ENCODE results near the gene DMXL2.

Gene DMXL2

GRCh38 chr15:51493892-51494291 lies 128.7 kb downstream of the DMXL2 start:
- Mint-ChIP-seq H3K27ac (ENCODE audit: low read depth) (no peak overlapping the region), H3K4me1 (no peaks in the 10 kb centered on the region), H3K4me3 (no peak overlapping the region), H3K36me3 (ENCODE audit: insufficient read depth) (peaks cover under 1% of the 10 kb centered on the region), H3K27me3 (no peaks in the 10 kb centered on the region), H3K9me3 (no peaks in the 10 kb centered on the region)
- ATAC-seq (replicated peaks; ENCODE audit: extremely low read depth, poor library complexity, severe bottlenecking) (no peak), DNase-seq (ENCODE audit: low spot score in 2 of 2) (no peak)

GRCh38 chr15:51492528-51492927 lies 130.0 kb downstream of the DMXL2 start:
- H3K4me1 Mint-ChIP-seq: no peaks in the 10 kb centered on the region
- no peak overlapping the region for H3K4me3 Mint-ChIP-seq
- peaks cover 1% of the 10 kb centered on the region for H3K36me3 Mint-ChIP-seq (ENCODE audit: insufficient read depth)
- DNase-seq (ENCODE audit: low spot score in 2 of 2) (no peak), ATAC-seq (replicated peaks; ENCODE audit: extremely low read depth, poor library complexity, severe bottlenecking) (no peak)
- no peaks in the 10 kb centered on the region for H3K27me3 Mint-ChIP-seq
- H3K27ac Mint-ChIP-seq (ENCODE audit: low read depth): no peak overlapping the region
- no peaks in the 10 kb centered on the region for H3K9me3 Mint-ChIP-seq

- Mint-ChIP-seq H3K27me3 (no peaks in the 10 kb centered on the region), H3K4me3 (no peak overlapping the region), H3K27ac (ENCODE audit: low read depth) (no peak overlapping the region), H3K9me3 (no peaks in the 10 kb centered on the region), H3K36me3 (ENCODE audit: insufficient read depth) (peaks cover 1% of the 10 kb centered on the region), H3K4me1 (no peaks in the 10 kb centered on the region)
- ATAC-seq (replicated peaks; ENCODE audit: extremely low read depth, poor library complexity, severe bottlenecking) (no peak), DNase-seq (ENCODE audit: low spot score in 2 of 2) (no peak)
Observed at GRCh38 chr15:51491941-51492340, 130.6 kb downstream of the DMXL2 start.

- DNase-seq (ENCODE audit: low spot score in 2 of 2): no peak
- Mint-ChIP-seq H3K9me3 (peaks cover 15% of the 10 kb centered on the region), H3K27ac (ENCODE audit: low read depth) (peak overlapping the region; percentile 33), H3K27me3 (no peaks in the 10 kb centered on the region), H3K4me1 (no peaks in the 10 kb centered on the region), H3K36me3 (ENCODE audit: insufficient read depth) (peaks cover 6% of the 10 kb centered on the region), H3K4me3 (no peak overlapping the region)
- no peak for ATAC-seq (replicated peaks; ENCODE audit: extremely low read depth, poor library complexity, severe bottlenecking)
Observed at GRCh38 chr15:51484781-51485180, 137.8 kb downstream of the DMXL2 start.

- Mint-ChIP-seq H3K4me3 (no peak overlapping the region), H3K36me3 (ENCODE audit: insufficient read depth) (peaks cover 8% of the 10 kb centered on the region), H3K27ac (ENCODE audit: low read depth) (no peak overlapping the region), H3K4me1 (no peaks in the 10 kb centered on the region), H3K27me3 (no peaks in the 10 kb centered on the region), H3K9me3 (peaks cover 15% of the 10 kb centered on the region)
- DNase-seq (ENCODE audit: low spot score in 2 of 2) (no peak), ATAC-seq (replicated peaks; ENCODE audit: extremely low read depth, poor library complexity, severe bottlenecking) (no peak)
Observed at GRCh38 chr15:51483985-51484384, 138.6 kb downstream of the DMXL2 start.

- Mint-ChIP-seq H3K4me1 (no peaks in the 10 kb centered on the region), H3K27me3 (no peaks in the 10 kb centered on the region), H3K27ac (ENCODE audit: low read depth) (no peak overlapping the region), H3K4me3 (no peak overlapping the region), H3K9me3 (peaks cover 15% of the 10 kb centered on the region), H3K36me3 (ENCODE audit: insufficient read depth) (peaks cover 7% of the 10 kb centered on the region)
- no peak for ATAC-seq (replicated peaks; ENCODE audit: extremely low read depth, poor library complexity, severe bottlenecking)
- no peak for DNase-seq (ENCODE audit: low spot score in 2 of 2)
Observed at GRCh38 chr15:51483520-51483919, 139.1 kb downstream of the DMXL2 start.

- ATAC-seq (replicated peaks; ENCODE audit: extremely low read depth, poor library complexity, severe bottlenecking) (no peak), DNase-seq (ENCODE audit: low spot score in 2 of 2) (no peak)
- H3K27me3 Mint-ChIP-seq: no peaks in the 10 kb centered on the region
- H3K27ac Mint-ChIP-seq (ENCODE audit: low read depth): no peak overlapping the region
- H3K36me3 Mint-ChIP-seq (ENCODE audit: insufficient read depth): peaks cover 7% of the 10 kb centered on the region
- no peak overlapping the region for H3K4me3 Mint-ChIP-seq
- peaks cover 2% of the 10 kb centered on the region for H3K9me3 Mint-ChIP-seq
- H3K4me1 Mint-ChIP-seq: no peaks in the 10 kb centered on the region
Observed at GRCh38 chr15:51475736-51476135, 146.8 kb downstream of the DMXL2 start.

GRCh38 chr15:51470512-51470911 lies 152.1 kb downstream of the DMXL2 start:
- H3K9me3 Mint-ChIP-seq: no peaks in the 10 kb centered on the region
- no peaks in the 10 kb centered on the region for H3K27me3 Mint-ChIP-seq
- H3K27ac Mint-ChIP-seq (ENCODE audit: low read depth): no peak overlapping the region
- H3K36me3 Mint-ChIP-seq (ENCODE audit: insufficient read depth): peaks cover 3% of the 10 kb centered on the region
- no peak overlapping the region for H3K4me3 Mint-ChIP-seq
- DNase-seq (ENCODE audit: low spot score in 2 of 2) (no peak), ATAC-seq (replicated peaks; ENCODE audit: extremely low read depth, poor library complexity, severe bottlenecking) (no peak)
- H3K4me1 Mint-ChIP-seq: no peaks in the 10 kb centered on the region

GRCh38 chr15:51460796-51461195 lies 161.8 kb downstream of the DMXL2 start:
- Mint-ChIP-seq H3K27me3 (no peaks in the 10 kb centered on the region), H3K36me3 (ENCODE audit: insufficient read depth) (peaks cover 9% of the 10 kb centered on the region), H3K4me3 (no peak overlapping the region), H3K9me3 (no peaks in the 10 kb centered on the region), H3K4me1 (no peaks in the 10 kb centered on the region), H3K27ac (ENCODE audit: low read depth) (no peak overlapping the region)
- ATAC-seq (replicated peaks; ENCODE audit: extremely low read depth, poor library complexity, severe bottlenecking): no peak
- DNase-seq (ENCODE audit: low spot score in 2 of 2): no peak

GRCh38 chr15:51450001-51450400 lies 172.6 kb downstream of the DMXL2 start:
- DNase-seq (ENCODE audit: low spot score in 2 of 2) (no peak), ATAC-seq (replicated peaks; ENCODE audit: extremely low read depth, poor library complexity, severe bottlenecking) (no peak)
- no peak overlapping the region for H3K27ac Mint-ChIP-seq (ENCODE audit: low read depth)

GRCh38 chr15:51448622-51449399 lies 173.8 kb downstream of the DMXL2 start:
- H3K27ac Mint-ChIP-seq (ENCODE audit: low read depth): no peak overlapping the region
- no peak for DNase-seq (ENCODE audit: low spot score in 2 of 2)
- H3K4me3 Mint-ChIP-seq: no peak overlapping the region
- no peaks in the 10 kb centered on the region for H3K27me3 Mint-ChIP-seq
- H3K4me1 Mint-ChIP-seq: no peaks in the 10 kb centered on the region
- peaks cover 2% of the 10 kb centered on the region for H3K36me3 Mint-ChIP-seq (ENCODE audit: insufficient read depth)
- ATAC-seq (replicated peaks; ENCODE audit: extremely low read depth, poor library complexity, severe bottlenecking): no peak
- H3K9me3 Mint-ChIP-seq: no peaks in the 10 kb centered on the region

More at GRCh38 chr15:51450001-51450400, 172.6 kb downstream of the DMXL2 start:
- no peaks in the 10 kb centered on the region for H3K4me1 Mint-ChIP-seq
- H3K27me3 Mint-ChIP-seq: no peaks in the 10 kb centered on the region
- H3K9me3 Mint-ChIP-seq: no peaks in the 10 kb centered on the region
- no peak overlapping the region for H3K4me3 Mint-ChIP-seq
- peaks cover 2% of the 10 kb centered on the region for H3K36me3 Mint-ChIP-seq (ENCODE audit: insufficient read depth)

- Mint-ChIP-seq H3K27ac (ENCODE audit: low read depth) (no peak overlapping the region), H3K4me3 (no peak overlapping the region), H3K27me3 (no peaks in the 10 kb centered on the region), H3K9me3 (no peaks in the 10 kb centered on the region), H3K36me3 (ENCODE audit: insufficient read depth) (peaks cover 2% of the 10 kb centered on the region), H3K4me1 (no peaks in the 10 kb centered on the region)
- DNase-seq (ENCODE audit: low spot score in 2 of 2): no peak
- ATAC-seq (replicated peaks; ENCODE audit: extremely low read depth, poor library complexity, severe bottlenecking): no peak
Observed at GRCh38 chr15:51447855-51448621, 174.5 kb downstream of the DMXL2 start.
